A549 (cell line): Measurements from ENCODE around the gene ACACA. TPM values are rescaled to one million over a fixed set of nuclear protein-coding genes. Genes with fewer than 3 reads are reported as not detected.
A peak's percentile ranks its signal among the peaks of the same experiment; 100 is the strongest.

Experiments
- ATAC-seq, 2 experiments: fragments of 200-7000 bp in 1 of 2; fragments of >200 bp in 1 of 2; cut with Nextera tagmentation in 1 of 2; cut with Tn5 transposase in 1 of 2; 3 replicates each; pipeline versions ENCODE4 v1.8.0 to v1.9.1; 2018 to 2020; ENCODE audit warnings: mild to moderate bottlenecking in 1 of 2, moderate library complexity in 1 of 2
- CTCF ChIA-PET: fragments of 300-600 bp; sonication (Branson Sonifier 250); formaldehyde crosslinking; extraction: SDS; loops from one replicate; lab custom pipeline; 2021; ENCODE audit warnings: antibody characterized with exemption, inconsistent platforms; lab: Yijun Ruan, JAX
- POLR2A ChIA-PET: fragments of 350-600 bp; formaldehyde crosslinking; extraction: SDS; loops from one replicate; lab custom pipeline; 2021; ENCODE audit warnings: antibody characterized with exemption, inconsistent platforms; lab: Yijun Ruan, JAX
- DNase-seq, 2 experiments: peaks; one replicate each; pipeline versions ENCODE4 v3.0.0 to v3.0.0-alpha.2; 2011 to 2016; ENCODE audit warnings: low read depth in 1 of 2, low spot score in 1 of 2
- FAIRE-seq: peaks from 2 replicates; lab custom pipeline; 2011; peaks lifted over from hg19 to GRCh38; lab: Jason Lieb, UNC
- H3K27ac ChIP-seq, 2 experiments: fragments of >200 bp; sonication (Bioruptor Twin); formaldehyde crosslinking; 3 replicates each; pipeline ENCODE4 v1.5.1; 2016 to 2017
- H3K4me1 ChIP-seq: fragments of >200 bp; sonication (Bioruptor Twin); formaldehyde crosslinking; 3 replicates; pipeline ENCODE4 v1.6.1; 2016
- H3K4me2 ChIP-seq: fragments of >200 bp; sonication (Bioruptor Twin); formaldehyde crosslinking; 3 replicates; pipeline ENCODE4 v1.6.1; 2016
- H3K4me3 ChIP-seq: fragments of >200 bp; sonication (Bioruptor Twin); formaldehyde crosslinking; 3 replicates; pipeline ENCODE4 v1.5.1; 2016
- H3K9me3 ChIP-seq: fragments of >200 bp; sonication (Bioruptor Twin); formaldehyde crosslinking; 3 replicates; pipeline ENCODE4 v1.6.1; 2016
- ATOH8 ChIP-seq: fragments of 250-450 bp; sonication (Bioruptor Pico); IDR thresholded peaks from 2 replicates; pipeline ENCODE4 v1.5.0; 2020; ENCODE audit warnings: low read depth, mild to moderate bottlenecking, moderate library complexity
- CBX2 ChIP-seq: fragments of 200-600 bp; sonication (generic); IDR thresholded peaks from 2 replicates; pipeline ENCODE4 v1.6.1; 2016; ENCODE audit warnings: low read depth, mild to moderate bottlenecking, borderline replicate concordance
- CHD2 ChIP-seq: fragments of 150-350 bp; IDR thresholded peaks from 2 replicates; pipeline ENCODE4 v1.6.1; 2014; ENCODE audit warnings: low read length; ENCODE audit not compliant: partially characterized antibody
- CTCF ChIP-seq: fragments of >200 bp; sonication (Bioruptor Twin); formaldehyde crosslinking; IDR thresholded peaks from 3 replicates; pipeline ENCODE4 v1.5.1; 2016
- EHMT2 ChIP-seq: fragments of 200-600 bp; sonication (generic); IDR thresholded peaks from 2 replicates; pipeline ENCODE4 v1.6.1; 2016; ENCODE audit warnings: antibody characterized with exemption, low read depth, mild to moderate bottlenecking, moderate library complexity
- EP300 ChIP-seq, 2 experiments: fragments of >200 bp; sonication (Bioruptor Twin); formaldehyde crosslinking; IDR thresholded peaks; 2 replicates in 1 of 2; 3 replicates in 1 of 2; pipeline ENCODE4 v1.6.1; 2016 to 2017
- FOXS1 ChIP-seq: fragments of 250-450 bp; sonication (Bioruptor Pico); IDR thresholded peaks from 2 replicates; pipeline ENCODE4 v1.5.0; 2020; ENCODE audit warnings: mild to moderate bottlenecking, moderate library complexity
- HDAC2 ChIP-seq: fragments of 200-600 bp; sonication (generic); IDR thresholded peaks from 2 replicates; pipeline ENCODE4 v1.6.1; 2016
- HES2 ChIP-seq: fragments of >200 bp; sonication (Bioruptor Twin); formaldehyde crosslinking; IDR thresholded peaks from 2 replicates; pipeline ENCODE4 v1.6.1; 2016
- JUN ChIP-seq, 2 experiments: fragments of >200 bp; sonication (Bioruptor Twin); formaldehyde crosslinking; IDR thresholded peaks; 2 replicates in 1 of 2; 3 replicates in 1 of 2; pipeline ENCODE4 v1.6.1; 2016 to 2017
- JUNB ChIP-seq: fragments of >200 bp; sonication (Bioruptor Twin); formaldehyde crosslinking; IDR thresholded peaks from 2 replicates; pipeline ENCODE4 v1.6.1; 2016
- KDM1A ChIP-seq: fragments of 200-600 bp; sonication (generic); IDR thresholded peaks from 2 replicates; pipeline ENCODE4 v1.6.1; 2016; ENCODE audit warnings: low read depth, mild to moderate bottlenecking
- MAFK ChIP-seq: fragments of 450-650 bp; IDR thresholded peaks from 2 replicates; pipeline ENCODE4 v1.6.1; 2014; ENCODE audit not compliant: partially characterized antibody
- MAZ ChIP-seq: fragments of 150-350 bp; IDR thresholded peaks from 2 replicates; pipeline ENCODE4 v1.6.1; 2014; ENCODE audit warnings: antibody characterized with exemption, low read depth, low read length, borderline replicate concordance
- POLR2AphosphoS2 ChIP-seq: conservative IDR thresholded peaks from 2 replicates; pipeline ENCODE4 v1.6.1; 2012; ENCODE audit warnings: low read length, improper control_type of control experiment, inconsistent platforms
- RAD21 ChIP-seq, 2 experiments: fragments of >200 bp in 1 of 2; sonication (Bioruptor Twin) in 1 of 2; formaldehyde crosslinking in 1 of 2; IDR thresholded peaks in 1 of 2; conservative IDR thresholded peaks in 1 of 2; 2 replicates in 1 of 2; 3 replicates in 1 of 2; pipeline ENCODE4 v1.6.1; 2012 to 2018; ENCODE audit warnings: inconsistent platforms in 1 of 2
- REST ChIP-seq: fragments of 200-600 bp; sonication (generic); IDR thresholded peaks from 2 replicates; pipeline ENCODE4 v1.6.1; 2016; ENCODE audit warnings: antibody characterized with exemption, mild to moderate bottlenecking, moderate library complexity
- RFX5 ChIP-seq: fragments of 450-650 bp; IDR thresholded peaks from 2 replicates; pipeline ENCODE4 v1.7.1; 2014; ENCODE audit warnings: antibody characterized with exemption, mild to moderate bottlenecking, moderate library complexity
- SMC3 ChIP-seq: fragments of >200 bp; sonication (Bioruptor Twin); formaldehyde crosslinking; IDR thresholded peaks from 3 replicates; pipeline ENCODE4 v1.6.1; 2018; ENCODE audit warnings: inconsistent platforms
- WGBS: methylation state at CpG from one replicate; pipeline ENCODE4 v1.1.6; 2017; ENCODE audit errors: missing lambda C conversion rate; 5-methylcytosine and 5-hydroxymethylcytosine counted together
- polyA plus RNA-seq, 4 experiments: library from polyadenylated mRNA; depleted of rRNA in 3 of 4; stranded (reverse); fragments of >200 nt; fragmentation: RNase III in 1 of 4; extraction: RNeasy Plus Mini Kit Qiagen cat#74134 plus additional on column Dnase treatment in 1 of 4; gene quantifications; 2 replicates in 3 of 4; 3 replicates in 1 of 4; pipeline ENCODE4 v1.2.3, GENCODE V29; 2011 to 2017

Gene ACACA
- polyA plus RNA-seq, 2 of the 4 experiments (the other 2 are of a cell fraction): 51.8 to 112 TPM

- no peak overlapping the region for H3K27ac ChIP-seq
Measured at GRCh38 chr17:37225465-37225864, 181.2 kb downstream of the ACACA start.

GRCh38 chr17:37221865-37222264 lies 184.8 kb downstream of the ACACA start:
- Histone ChIP-seq H3K4me3 (no peak overlapping the region), H3K9me3 (no peaks in the 10 kb centered on the region), H3K27ac (no peak overlapping the region), H3K4me2 (no peak overlapping the region), H3K4me1 (no peaks in the 10 kb centered on the region)
- ChIA-PET CTCF (interaction anchor here (0.6 to 2.3 kb wide), 4 partner anchors 17 to 593 kb away, joined by 3 to 8 read pairs (median 5); no protein-coding TSS in a partner anchor), POLR2A (no interaction called here)
- ATAC-seq (peak in 1 of 2 experiments; percentile 50; a peak in 4 of 6 replicates), FAIRE-seq (no peak), DNase-seq (no peak)
- 84% methylated on average over 2 of the region's 2 CpGs for WGBS
- no peak for TF ChIP-seq CBX2
- TF ChIP-seq KDM1A: no peak
- no peak for TF ChIP-seq CHD2
- TF ChIP-seq MAZ: no peak
- TF ChIP-seq REST: no peak
- no peak for TF ChIP-seq RFX5
- TF ChIP-seq POLR2AphosphoS2: no peak
- no peak for TF ChIP-seq HDAC2
- no peak for TF ChIP-seq JUNB
- TF ChIP-seq MAFK: no peak

More at GRCh38 chr17:37225465-37225864, 181.2 kb downstream of the ACACA start:
- TF ChIP-seq FOXS1 (CRISPR knock-in tag) (no peak), HES2 (no peak), EHMT2 (no peak), SMC3 (no peak), EP300 (IDR thresholded peaks at IDR 0.05) (no peak)
- Histone ChIP-seq H3K4me3 (no peak overlapping the region), H3K9me3 (no peaks in the 10 kb centered on the region), H3K4me1 (no peaks in the 10 kb centered on the region), H3K4me2 (no peak overlapping the region)
- ChIA-PET POLR2A (no interaction called here), CTCF (interaction anchor here (0.6 to 2.3 kb wide), 8 partner anchors 10 to 624 kb away, joined by 3 to 12 read pairs (median 3); partner anchors contain the start of gene MRM1)
- 94% methylated on average over 4 of the region's 4 CpGs for WGBS
- FAIRE-seq (no peak), DNase-seq (no peak), ATAC-seq (no peak)

- ChIA-PET POLR2A (no interaction called here), CTCF (no interaction called here)
- H3K27ac ChIP-seq: no peak overlapping the region
- DNase-seq (peak in 1 of 2 experiments; percentile 38), ATAC-seq (peak; percentile 79 to 83), FAIRE-seq (no peak)
- no peaks in the 10 kb centered on the region for H3K4me1 ChIP-seq
- no peak overlapping the region for H3K4me3 ChIP-seq
- no peak overlapping the region for H3K4me2 ChIP-seq
- no peaks in the 10 kb centered on the region for H3K9me3 ChIP-seq
- 35% methylated on average over 1 of the region's 1 CpG for WGBS
- TF ChIP-seq SMC3: 0 out of 3 replicates have a peak, but pooled peaks have one; percentile 22
- peak; percentile 53 for TF ChIP-seq CTCF
- TF ChIP-seq JUN (IDR thresholded peaks at IDR 0.05): no peak
- no peak for TF ChIP-seq CHD2
- TF ChIP-seq POLR2AphosphoS2: no peak
- TF ChIP-seq ATOH8 (CRISPR knock-in tag): no peak
- TF ChIP-seq RAD21 (conservative IDR thresholded peaks at IDR 0.05 in 1 of 2, IDR thresholded peaks at IDR 0.05 in 1 of 2): peak; percentile 57 to 58
Measured at GRCh38 chr17:37220607-37220953, 186.1 kb downstream of the ACACA start.
